CD14-positive monocyte (primary cell): ENCODE results near the gene GMEB2. TPM values are rescaled to one million over a fixed set of nuclear protein-coding genes. Genes with fewer than 3 reads are reported as not detected.

Experiments used
- DNase-seq, 3 donors: peaks; one replicate each; pipeline ENCODE4 v3.0.0-alpha.2; 2011 to 2022
- H2AFZ ChIP-seq: 2 replicates; pipeline ENCODE4 v1.6.0; 2012; ENCODE audit warnings: mild to moderate bottlenecking, low read depth, low read length, inconsistent platforms; ENCODE audit not compliant: insufficient read depth, poor library complexity, severe bottlenecking
- H3K27ac ChIP-seq, 2 donors: 1 replicate in 1 of 2; 2 replicates in 1 of 2; pipeline ENCODE4 v1.5.1; 2012 to 2013; ENCODE audit warnings: low read length in 2 of 2, control low read depth in 1 of 2, inconsistent platforms in 1 of 2, low read depth in 1 of 2, mild to moderate bottlenecking in 1 of 2
- H3K27me3 ChIP-seq, 2 donors: one replicate each; pipeline versions ENCODE4 v1.6.0 to v1.6.1; 2011 to 2013; ENCODE audit warnings: low read length in 2 of 2; ENCODE audit not compliant: control insufficient read depth in 2 of 2, insufficient read depth in 2 of 2
- H3K36me3 ChIP-seq, 2 donors: replicated peaks in 1 of 2; 1 replicate in 1 of 2; 2 replicates in 1 of 2; pipeline versions ENCODE4 v1.5.1 to v1.6.1; 2012 to 2013; ENCODE audit warnings: low read length in 2 of 2, control low read depth in 1 of 2, inconsistent platforms in 1 of 2, mild to moderate bottlenecking in 1 of 2; ENCODE audit not compliant: insufficient read depth in 2 of 2, control insufficient read depth in 1 of 2
- H3K4me1 ChIP-seq, 2 donors: 1 replicate in 1 of 2; 2 replicates in 1 of 2; pipeline versions ENCODE4 v1.5.1 to v1.6.1; 2012 to 2013; ENCODE audit warnings: low read length in 2 of 2, control low read depth in 1 of 2, inconsistent platforms in 1 of 2, mild to moderate bottlenecking in 1 of 2, moderate library complexity in 1 of 2; ENCODE audit not compliant: insufficient read depth in 2 of 2, control insufficient read depth in 1 of 2
- H3K4me2 ChIP-seq: replicated peaks from 2 replicates; pipeline ENCODE3; 2012; ENCODE audit warnings: low read length, moderate library complexity, mild to moderate bottlenecking; ENCODE audit not compliant: poor library complexity, severe bottlenecking; ENCODE audit errors: extremely low read depth
- H3K4me3 ChIP-seq, 3 experiments: fragments of 200-600 bp in 1 of 3; sonication (generic) in 1 of 3; replicated peaks in 1 of 3; 1 replicate in 2 of 3; 2 replicates in 1 of 3; pipeline ENCODE4 v1.5.1; 2011 to 2013; ENCODE audit warnings: low read length in 3 of 3, mild to moderate bottlenecking in 3 of 3, control low read depth in 2 of 3, low read depth in 2 of 3, inconsistent platforms in 1 of 3, moderate library complexity in 1 of 3
- H3K79me2 ChIP-seq: 2 replicates; pipeline ENCODE4 v1.6.0; 2012; ENCODE audit warnings: mild to moderate bottlenecking, control low read depth, inconsistent platforms, low read length, moderate library complexity; ENCODE audit not compliant: insufficient read depth
- H3K9ac ChIP-seq: 2 replicates; pipeline ENCODE4 v1.6.0; 2017; ENCODE audit warnings: low read length, mild to moderate bottlenecking; ENCODE audit not compliant: insufficient read depth, poor library complexity, severe bottlenecking
- H3K9me3 ChIP-seq, 2 donors: replicated peaks in 1 of 2; 1 replicate in 1 of 2; 2 replicates in 1 of 2; pipeline versions ENCODE4 v1.5.1 to v1.6.1; 2012 to 2013; ENCODE audit warnings: low read length in 2 of 2, control low read depth in 1 of 2; ENCODE audit not compliant: control insufficient read depth in 1 of 2, insufficient read depth in 1 of 2
- H4K20me1 ChIP-seq: 2 replicates; pipeline ENCODE4 v1.6.0; 2012; ENCODE audit warnings: mild to moderate bottlenecking, low read length, control low read depth, moderate library complexity; ENCODE audit not compliant: insufficient read depth
- H3K27ac Mint-ChIP-seq, 7 donors: one replicate each; pipeline ENCODE4 v1.8.0; 2020; ENCODE audit warnings: mild to moderate bottlenecking in 7 of 7, mixed read lengths in 7 of 7, moderate library complexity in 6 of 7, inconsistent platforms in 2 of 7
- H3K27me3 Mint-ChIP-seq, 3 donors: one replicate each; pipeline ENCODE4 v1.8.0; 2021 to 2022; ENCODE audit warnings: low read depth in 3 of 3, mild to moderate bottlenecking in 3 of 3, mixed read lengths in 3 of 3, moderate library complexity in 3 of 3, inconsistent platforms in 1 of 3
- H3K36me3 Mint-ChIP-seq, 2 donors: one replicate each; pipeline ENCODE4 v1.8.0; 2020; ENCODE audit warnings: mixed read lengths in 2 of 2, inconsistent platforms in 1 of 2, mild to moderate bottlenecking in 1 of 2
- H3K4me1 Mint-ChIP-seq: one replicate; pipeline ENCODE4 v1.8.0; 2020; ENCODE audit warnings: mild to moderate bottlenecking, mixed read lengths
- H3K4me3 Mint-ChIP-seq, 2 donors: one replicate each; pipeline ENCODE4 v1.8.0; 2020; ENCODE audit warnings: mild to moderate bottlenecking in 2 of 2, mixed read lengths in 2 of 2, moderate library complexity in 1 of 2
- H3K9me3 Mint-ChIP-seq, 7 donors: one replicate each; pipeline ENCODE4 v1.8.0; 2020 to 2022; ENCODE audit warnings: mixed read lengths in 7 of 7, mild to moderate bottlenecking in 6 of 7, moderate library complexity in 6 of 7, inconsistent platforms in 2 of 7
- CTCF ChIP-seq: fragments of 200-600 bp; IDR thresholded peaks from one replicate; pipeline ENCODE4 v1.8.0; 2022; ENCODE audit warnings: antibody characterized with exemption, mild to moderate bottlenecking
- WGBS: methylation state at CpG from one replicate; pipeline ENCODE4 v1.1.5; 2013; ENCODE audit warnings: missing lambda C conversion rate; ENCODE audit not compliant: insufficient coverage; 5-methylcytosine and 5-hydroxymethylcytosine counted together
- intact Hi-C, 2 donors: fragments of 100-400 bp; cut with micrococcal nuclease; formaldehyde crosslinking; loops; one replicate each; pipeline versions ENCODE4 v1.15.0 to v1.15.1; 2023
- polyA plus RNA-seq, 3 donors: library from polyadenylated mRNA; depleted of rRNA in 1 of 3; unstranded in 2 of 3; stranded (reverse) in 1 of 3; fragments of 300-500 nt in 2 of 3; fragments of >200 nt in 1 of 3; fragmentation: Illumina TruSeq in 2 of 3; gene quantifications; 1 replicate in 2 of 3; 2 replicates in 1 of 3; pipeline ENCODE4 v1.2.3, GENCODE V29; 2012 to 2021

Gene GMEB2
- polyA plus RNA-seq, 3 donors: 2.7 to 11.7 (median 3.8) TPM

- peaks cover 54% of the 10 kb centered on the region for H3K79me2 ChIP-seq
These were observed 8.5 kb downstream of the GMEB2 start for GRCh38 chr20:63618291-63618980.

GRCh38 chr20:63617876-63618265 is 9.0 kb downstream of the GMEB2 start:
- H3K27me3 Mint-ChIP-seq: peaks cover 0 to 6% (median 2%) of the 10 kb centered on the region in 3 donors
- Histone ChIP-seq H3K4me1 (peaks cover 11% of the 10 kb centered on the region in 2 donors), H3K79me2 (peaks cover 48% of the 10 kb centered on the region), H3K27ac (no peak overlapping the region), H3K9me3 (no peaks in the 10 kb centered on the region), H3K4me3 (no peak overlapping the region), H3K9ac (no peak overlapping the region), H3K27me3 (no peaks in the 10 kb centered on the region), H3K36me3 (peaks cover 33 to 50% of the 10 kb centered on the region in 2 donors), H4K20me1 (peaks cover 43% of the 10 kb centered on the region), H2AFZ (no peak overlapping the region), H3K4me2 (no peak overlapping the region)
- no peak for TF ChIP-seq CTCF
- H3K27ac Mint-ChIP-seq: peak overlapping the region in 1 of 7 donors; percentile 15
- 89% methylated on average over 6 of the region's 8 CpGs for WGBS
- H3K4me3 Mint-ChIP-seq: no peak overlapping the region
- no peak for DNase-seq
- intact Hi-C loops: no loop called here
- peaks cover 63 to 84% of the 10 kb centered on the region in 2 donors for H3K36me3 Mint-ChIP-seq
- H3K9me3 Mint-ChIP-seq: peaks cover 0 to 9% (median 6%) of the 10 kb centered on the region in 7 donors
- H3K4me1 Mint-ChIP-seq: peaks cover 13% of the 10 kb centered on the region

More at GRCh38 chr20:63618291-63618980, 8.5 kb downstream of the GMEB2 start:
- WGBS: 93% methylated on average over 10 of the region's 11 CpGs
- intact Hi-C loops: no loop called here
- H3K27me3 Mint-ChIP-seq: peaks cover 0 to 3% (median 2%) of the 10 kb centered on the region in 3 donors
- peaks cover 64 to 85% of the 10 kb centered on the region in 2 donors for H3K36me3 Mint-ChIP-seq
- H3K27ac Mint-ChIP-seq: peak overlapping the region in 1 of 7 donors; percentile 15
- DNase-seq: no peak
- peaks cover 7% of the 10 kb centered on the region for H3K4me1 Mint-ChIP-seq
- Histone ChIP-seq H3K27me3 (no peaks in the 10 kb centered on the region), H3K27ac (no peak overlapping the region), H2AFZ (no peak overlapping the region), H3K4me2 (no peak overlapping the region), H3K4me3 (no peak overlapping the region), H4K20me1 (peaks cover 43% of the 10 kb centered on the region), H3K4me1 (peaks cover 5% of the 10 kb centered on the region in 2 donors), H3K9me3 (no peaks in the 10 kb centered on the region), H3K9ac (no peak overlapping the region), H3K36me3 (peaks cover 33 to 50% of the 10 kb centered on the region in 2 donors)
- no peak overlapping the region for H3K4me3 Mint-ChIP-seq
- no peak for TF ChIP-seq CTCF
- H3K9me3 Mint-ChIP-seq: peaks cover 0 to 9% (median 6%) of the 10 kb centered on the region in 7 donors
